Measurements from ENCODE around the gene VDR.

Gene VDR

GRCh38 chr12:47808574-47809365 lies 96.0 kb downstream of the VDR start:
- no peak for DNase-seq

- DNase-seq = no peak
These were observed 96.7 kb downstream of the VDR start for GRCh38 chr12:47808050-47808449.

GRCh38 chr12:47807338-47807737 lies 97.5 kb downstream of the VDR start:
- DNase-seq = no peak

GRCh38 chr12:47805417-47805816 lies 99.4 kb downstream of the VDR start:
- no peak for DNase-seq

GRCh38 chr12:47804171-47804570 lies 100.6 kb downstream of the VDR start:
- no peak for DNase-seq

- no peak for DNase-seq
These were observed 101.5 kb downstream of the VDR start for GRCh38 chr12:47803191-47803875.

GRCh38 chr12:47802312-47802711 lies 102.5 kb downstream of the VDR start:
- DNase-seq = no peak

- DNase-seq = no peak
These were observed 102.9 kb downstream of the VDR start for GRCh38 chr12:47801904-47802246.

GRCh38 chr12:47801170-47801903 lies 103.5 kb downstream of the VDR start:
- DNase-seq = no peak

GRCh38 chr12:47800582-47800981 lies 104.2 kb downstream of the VDR start:
- DNase-seq = no peak

GRCh38 chr12:47799357-47799955 lies 105.3 kb downstream of the VDR start:
- no peak for DNase-seq

GRCh38 chr12:47798382-47798948 lies 106.3 kb downstream of the VDR start:
- DNase-seq = no peak

- DNase-seq = no peak
These were observed 107.4 kb downstream of the VDR start for GRCh38 chr12:47797441-47797840.

- no peak for DNase-seq
These were observed 108.9 kb downstream of the VDR start for GRCh38 chr12:47795814-47796411.

GRCh38 chr12:47795121-47795813 lies 109.5 kb downstream of the VDR start:
- DNase-seq = no peak

- no peak for DNase-seq
These were observed 110.1 kb downstream of the VDR start for GRCh38 chr12:47794679-47795078.

GRCh38 chr12:47793015-47793681 lies 111.6 kb downstream of the VDR start:
- DNase-seq = no peak

GRCh38 chr12:47791874-47792273 lies 112.9 kb downstream of the VDR start:
- no peak for DNase-seq
